Sigmoid colon (tissue), 4 donors: ENCODE measurements around the gene RIPOR3.
"Not testable (repeated sequence)": the region's sequence is repeated elsewhere in the genome, so short reads cannot be mapped to it uniquely, and the experiment has no call there.

Source experiments
- CTCF ChIP-seq, 4 experiments: fragments of 450-650 bp in 3 of 4; fragments of 200-600 bp in 1 of 4; IDR thresholded peaks; one replicate each; pipeline ENCODE4 v1.5.1; 2016 to 2019; ENCODE audit warnings: antibody characterized with exemption in 4 of 4, mild to moderate bottlenecking in 3 of 4, moderate library complexity in 2 of 4
- EP300 ChIP-seq, 4 donors: sonication (generic); formaldehyde crosslinking; IDR thresholded peaks; one replicate each; pipeline ENCODE4 v1.6.1; 2017; ENCODE audit warnings: antibody characterized with exemption in 4 of 4
- POLR2A ChIP-seq, 2 donors: fragments of 450-650 bp; IDR thresholded peaks; one replicate each; pipeline ENCODE4 v1.6.1; 2016; ENCODE audit warnings: antibody characterized with exemption in 2 of 2, mild to moderate bottlenecking in 2 of 2, moderate library complexity in 2 of 2

- not testable (repeated sequence) for TF ChIP-seq CTCF, POLR2A, EP300 (IDR thresholded peaks at IDR 0.05)
Measured at GRCh38 chr20:50698255-50698654, 6.9 kb upstream of the RIPOR3 start.
